ENCODE data around the gene MYO16. TPM values are rescaled to one million over a fixed set of nuclear protein-coding genes. Genes with fewer than 3 reads are reported as not detected.
"Not testable (repeated sequence)": the region's sequence is repeated elsewhere in the genome, so short reads cannot be mapped to it uniquely, and the experiment has no call there.

Gene MYO16
- total and polyA plus RNA-seq, 12 donors: 0.56 to 2.4 (median 1.4) TPM

DNA sequence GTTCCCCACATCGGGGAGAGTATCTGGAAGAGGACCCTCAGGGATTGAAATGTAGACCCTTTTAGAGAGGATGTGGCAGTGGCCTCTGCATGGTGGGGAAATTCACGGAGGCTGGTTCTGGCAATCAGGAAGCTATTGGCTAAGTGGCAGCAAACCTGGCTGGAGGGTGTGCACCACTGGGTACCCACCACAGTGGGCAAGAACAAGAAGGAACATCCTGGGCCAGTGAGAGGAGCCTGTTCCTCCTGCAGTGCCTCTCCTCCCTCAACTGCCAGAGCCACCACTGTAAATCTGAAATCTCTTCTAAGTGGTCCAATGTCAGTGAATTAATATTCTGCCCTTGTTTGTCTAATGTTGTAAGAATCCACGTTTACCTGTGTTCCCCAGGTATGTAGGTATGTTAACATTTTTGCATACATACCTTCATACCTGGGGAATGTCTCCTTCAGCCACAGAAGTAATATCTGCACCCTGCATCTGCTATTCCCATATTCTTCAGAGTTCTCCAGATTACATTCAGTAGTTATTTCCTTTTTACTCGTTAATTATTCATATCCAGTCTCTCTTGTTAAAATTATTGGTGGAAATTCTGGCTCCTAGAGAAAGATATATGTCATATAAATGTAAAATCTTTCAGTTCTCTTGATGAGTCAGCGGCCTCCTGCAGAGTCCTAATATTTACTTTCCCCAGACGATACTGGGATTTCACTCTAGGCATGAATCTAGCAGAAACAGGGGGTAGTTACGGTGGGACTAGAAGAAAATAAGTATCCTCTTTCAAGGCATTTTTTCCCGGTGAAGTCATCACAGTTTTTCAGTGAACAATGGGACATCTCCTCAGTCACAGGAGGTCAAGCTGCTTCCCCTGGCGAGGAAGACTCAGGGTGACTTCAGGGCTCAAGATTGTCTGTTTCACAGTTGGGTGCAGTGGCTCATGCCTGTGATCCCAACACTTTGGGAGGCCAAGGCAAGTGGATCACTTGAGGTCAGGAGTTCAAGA, 148.3 kb downstream of the MYO16 start:
- no peaks in the 10 kb centered on the region for H3K4me1 ChIP-seq (replicated peaks in 1 of 2)
- no peaks in the 10 kb centered on the region for H3K9me3 ChIP-seq (replicated peaks in 1 of 3)
- no peaks in the 10 kb centered on the region for H3K36me3 ChIP-seq (replicated peaks in 1 of 2)
- H3K27me3 ChIP-seq: peaks cover 5% of the 10 kb centered on the region
- WGBS, 4 donors: 51 to 62% (median 53%) methylated on average over 8 to 9 of the region's 9 CpGs
- TF ChIP-seq, protein P1, sequence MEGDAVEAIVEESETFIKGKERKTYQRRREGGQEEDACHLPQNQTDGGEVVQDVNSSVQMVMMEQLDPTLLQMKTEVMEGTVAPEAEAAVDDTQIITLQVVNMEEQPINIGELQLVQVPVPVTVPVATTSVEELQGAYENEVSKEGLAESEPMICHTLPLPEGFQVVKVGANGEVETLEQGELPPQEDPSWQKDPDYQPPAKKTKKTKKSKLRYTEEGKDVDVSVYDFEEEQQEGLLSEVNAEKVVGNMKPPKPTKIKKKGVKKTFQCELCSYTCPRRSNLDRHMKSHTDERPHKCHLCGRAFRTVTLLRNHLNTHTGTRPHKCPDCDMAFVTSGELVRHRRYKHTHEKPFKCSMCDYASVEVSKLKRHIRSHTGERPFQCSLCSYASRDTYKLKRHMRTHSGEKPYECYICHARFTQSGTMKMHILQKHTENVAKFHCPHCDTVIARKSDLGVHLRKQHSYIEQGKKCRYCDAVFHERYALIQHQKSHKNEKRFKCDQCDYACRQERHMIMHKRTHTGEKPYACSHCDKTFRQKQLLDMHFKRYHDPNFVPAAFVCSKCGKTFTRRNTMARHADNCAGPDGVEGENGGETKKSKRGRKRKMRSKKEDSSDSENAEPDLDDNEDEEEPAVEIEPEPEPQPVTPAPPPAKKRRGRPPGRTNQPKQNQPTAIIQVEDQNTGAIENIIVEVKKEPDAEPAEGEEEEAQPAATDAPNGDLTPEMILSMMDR (IDR thresholded peaks at IDR 0.05): no peak
- no peak for TF ChIP-seq POLR2A (IDR thresholded peaks at IDR 0.05)
- no peak overlapping the region for H3K27ac ChIP-seq
- H3K4me3 ChIP-seq: no peak overlapping the region
- intact Hi-C loops (cut with DNase I): no loop called here
- DNase-seq: no peak

DNA sequence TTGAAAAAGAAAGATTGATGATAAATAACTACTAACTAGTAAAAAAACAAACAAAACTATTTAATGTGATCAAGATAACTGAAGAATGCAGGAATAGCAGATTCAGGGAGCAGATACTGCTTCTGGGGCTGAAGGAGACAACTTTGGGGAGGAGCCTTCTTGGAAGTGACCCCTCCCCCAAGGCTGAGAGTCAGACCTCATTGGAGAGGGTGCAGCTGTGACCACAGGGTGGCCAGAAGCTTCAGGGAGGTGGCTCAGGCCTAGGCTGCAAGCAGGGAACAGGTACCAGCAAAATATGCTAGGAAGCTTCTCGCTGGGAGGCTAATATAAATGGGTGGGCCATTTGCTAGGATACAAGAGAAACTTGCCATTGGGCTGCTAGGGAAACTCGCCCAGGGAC, 149.9 kb downstream of the MYO16 start:
- no peak for DNase-seq
- Histone ChIP-seq H3K27ac (no peak overlapping the region), H3K27me3 (peaks cover 2% of the 10 kb centered on the region), H3K4me1 (replicated peaks in 1 of 2) (no peaks in the 10 kb centered on the region), H3K36me3 (replicated peaks in 1 of 2) (no peaks in the 10 kb centered on the region), H3K4me3 (no peak overlapping the region), H3K9me3 (replicated peaks in 1 of 3) (no peaks in the 10 kb centered on the region)
- TF ChIP-seq, protein P1 (IDR thresholded peaks at IDR 0.05): no peak
- TF ChIP-seq POLR2A (IDR thresholded peaks at IDR 0.05): no peak
- 81 to 100% (median 92%) methylated on average over 1 to 2 of the region's 2 CpGs for WGBS, 4 donors
- intact Hi-C loops (cut with DNase I): no loop called here

DNA sequence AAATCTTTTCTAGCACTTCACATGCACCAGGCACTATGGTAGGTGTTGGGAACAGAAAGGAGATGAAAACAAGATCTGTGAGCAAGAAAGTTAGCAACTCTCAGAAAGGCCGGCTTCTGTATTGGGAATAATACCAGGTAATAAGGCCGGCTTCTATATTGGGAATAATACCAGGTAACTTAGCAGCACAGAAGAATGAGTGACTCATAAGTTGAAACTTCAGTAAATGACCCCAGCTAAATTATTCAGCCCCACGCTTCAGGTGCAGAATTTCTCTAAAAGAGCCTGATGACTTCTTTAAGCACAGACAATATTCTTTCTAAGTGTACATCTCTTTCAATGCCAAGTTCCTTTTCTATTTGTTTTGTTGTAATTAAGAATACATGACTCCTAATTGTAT, 151.3 kb downstream of the MYO16 start:
- 78 to 94% (median 92%) methylated on average over 3 of the region's 3 CpGs for WGBS, 4 donors
- Histone ChIP-seq H3K4me1 (replicated peaks in 1 of 2) (no peaks in the 10 kb centered on the region), H3K27ac (no peak overlapping the region), H3K4me3 (no peak overlapping the region), H3K9me3 (replicated peaks in 1 of 3) (no peaks in the 10 kb centered on the region), H3K27me3 (no peaks in the 10 kb centered on the region), H3K36me3 (replicated peaks in 1 of 2) (no peaks in the 10 kb centered on the region)
- TF ChIP-seq, protein P1 (IDR thresholded peaks at IDR 0.05): no peak
- intact Hi-C loops (cut with DNase I): no loop called here
- no peak for DNase-seq

DNA sequence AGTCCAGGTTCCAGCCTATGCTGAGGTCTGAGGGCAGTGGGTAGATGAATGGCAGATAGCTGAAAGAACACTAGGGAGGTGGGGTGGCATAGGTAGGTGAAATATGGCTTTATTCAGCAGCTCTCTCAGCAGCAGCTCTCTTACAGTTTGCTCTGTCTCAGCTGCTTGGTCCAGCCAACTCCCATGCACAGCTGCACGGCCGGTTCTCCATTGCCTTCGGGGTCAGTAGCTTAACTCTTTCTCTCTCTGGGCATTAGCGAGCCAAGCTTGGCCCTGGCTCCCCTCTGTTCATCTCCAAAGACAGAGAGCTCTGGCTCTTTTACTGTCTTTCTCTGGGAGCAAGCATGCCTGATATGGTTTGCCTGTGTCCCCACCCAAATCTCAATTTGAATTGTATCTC, 151.9 kb downstream of the MYO16 start:
- no peak overlapping the region for H3K4me3 ChIP-seq
- no peaks in the 10 kb centered on the region for H3K4me1 ChIP-seq (replicated peaks in 1 of 2)
- H3K9me3 ChIP-seq (replicated peaks in 1 of 3): no peaks in the 10 kb centered on the region
- H3K27me3 ChIP-seq: no peaks in the 10 kb centered on the region
- H3K27ac ChIP-seq: no peak overlapping the region
- no peak for TF ChIP-seq POLR2A (IDR thresholded peaks at IDR 0.05)
- TF ChIP-seq, protein P1 (IDR thresholded peaks at IDR 0.05): no peak
- WGBS, 4 donors: 43 to 60% (median 58%) methylated on average over 3 to 4 of the region's 4 CpGs
- intact Hi-C loops (cut with DNase I): no loop called here
- H3K36me3 ChIP-seq (replicated peaks in 1 of 2): no peaks in the 10 kb centered on the region
- no peak for DNase-seq

DNA sequence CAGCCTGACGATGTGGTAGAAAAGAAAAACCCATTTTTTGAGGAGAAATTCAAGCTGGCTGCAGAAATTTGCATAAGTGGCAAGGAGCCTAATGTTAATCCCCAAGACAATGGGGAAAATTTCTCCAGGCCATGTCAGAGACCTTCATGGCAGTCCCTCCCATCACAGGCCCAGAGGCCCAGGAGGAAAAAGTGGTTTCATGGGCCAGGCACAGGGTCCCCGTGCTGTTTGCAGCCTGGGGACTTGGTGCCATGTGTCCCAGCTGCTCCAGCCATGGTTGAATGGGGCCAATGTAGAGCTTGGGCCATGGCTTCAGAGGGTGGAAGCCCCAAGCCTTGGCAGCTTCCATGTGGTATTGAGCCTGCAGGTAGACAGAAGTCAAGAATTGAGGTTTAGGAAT, 153.1 kb downstream of the MYO16 start:
- H3K27ac ChIP-seq; intact Hi-C loops (cut with DNase I); H3K4me1 ChIP-seq (replicated peaks in 1 of 2); H3K4me3 ChIP-seq; H3K27me3 ChIP-seq; H3K9me3 ChIP-seq (replicated peaks in 1 of 3); H3K36me3 ChIP-seq (replicated peaks in 1 of 2); DNase-seq: not testable (repeated sequence)
- 51 to 84% (median 73%) methylated on average over 2 of the region's 2 CpGs for WGBS, 4 donors
